ENCODE measurements around the gene KRTAP27-1. TPM values are rescaled to one million over a fixed set of nuclear protein-coding genes. Genes with fewer than 3 reads are reported as not detected.

Gene KRTAP27-1
- total and polyA plus RNA-seq, 2 donors (not counting 1 experiment from before 2014, with no cell fraction given) = not detected

DNA sequence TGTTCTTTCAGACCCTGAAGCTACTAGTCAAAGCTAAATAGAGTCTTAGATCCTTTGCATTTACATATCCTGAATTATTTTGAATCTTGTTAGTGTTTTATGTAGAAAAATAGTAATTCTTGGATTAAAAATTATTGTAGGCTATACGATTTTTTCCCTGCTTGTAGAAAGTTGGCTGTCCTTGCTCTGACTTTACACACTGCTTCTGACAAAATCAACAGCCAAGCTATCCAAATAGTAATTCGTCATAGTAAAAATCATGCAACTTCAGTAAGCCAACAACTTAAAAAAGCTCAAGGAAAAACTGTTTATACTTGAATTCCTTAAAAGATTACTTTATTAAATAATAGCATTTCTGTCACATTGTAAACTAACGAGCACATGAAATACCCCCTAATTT, 18.4 kb upstream of the KRTAP27-1 start:
- Histone ChIP-seq H3K4me2 (ENCODE audit: extremely low read depth, insufficient read depth, low read length) (no peak overlapping the region), H4K20me1 (ENCODE audit: control insufficient read depth, extremely low read depth, insufficient read depth, low read length) (no peaks in the 10 kb centered on the region), H3K27me3 (ENCODE audit: control insufficient read depth, insufficient read depth, low read length) (no peaks in the 10 kb centered on the region), H3K9me3 (ENCODE audit: control insufficient read depth, insufficient read depth, low read depth, low read length) (no peaks in the 10 kb centered on the region), H3K4me1 (ENCODE audit: control insufficient read depth, extremely low read depth, insufficient read depth, low read length) (no peaks in the 10 kb centered on the region), H3K4me3 (replicated peaks in 1 of 4; ENCODE audit: control extremely low read depth in 1 of 4, insufficient read depth in 1 of 4, low read depth in 3 of 4, low read length in 4 of 4) (no peak overlapping the region), H3K27ac (ENCODE audit: insufficient read depth, low read length) (no peak overlapping the region), H3K79me2 (ENCODE audit: control insufficient read depth, insufficient read depth, low read length) (no peaks in the 10 kb centered on the region), H3K9ac (ENCODE audit: insufficient read depth, low read length) (no peak overlapping the region), H3K36me3 (ENCODE audit: control insufficient read depth, insufficient read depth, low read length) (no peaks in the 10 kb centered on the region), H2AFZ (ENCODE audit: low read length) (no peak overlapping the region)
- DNase-seq (ENCODE audit: low read depth in 2 of 2) = no peak
- TF ChIP-seq CTCF (conservative IDR thresholded peaks at IDR 0.05 in 1 of 2, IDR thresholded peaks at IDR 0.05 in 1 of 2; ENCODE audit: low read depth in 1 of 2, low read length in 2 of 2) = no peak
- TF ChIP-seq EZH2 (IDR thresholded peaks at IDR 0.05; ENCODE audit: low read length, missing control alignments) = no peak

DNA sequence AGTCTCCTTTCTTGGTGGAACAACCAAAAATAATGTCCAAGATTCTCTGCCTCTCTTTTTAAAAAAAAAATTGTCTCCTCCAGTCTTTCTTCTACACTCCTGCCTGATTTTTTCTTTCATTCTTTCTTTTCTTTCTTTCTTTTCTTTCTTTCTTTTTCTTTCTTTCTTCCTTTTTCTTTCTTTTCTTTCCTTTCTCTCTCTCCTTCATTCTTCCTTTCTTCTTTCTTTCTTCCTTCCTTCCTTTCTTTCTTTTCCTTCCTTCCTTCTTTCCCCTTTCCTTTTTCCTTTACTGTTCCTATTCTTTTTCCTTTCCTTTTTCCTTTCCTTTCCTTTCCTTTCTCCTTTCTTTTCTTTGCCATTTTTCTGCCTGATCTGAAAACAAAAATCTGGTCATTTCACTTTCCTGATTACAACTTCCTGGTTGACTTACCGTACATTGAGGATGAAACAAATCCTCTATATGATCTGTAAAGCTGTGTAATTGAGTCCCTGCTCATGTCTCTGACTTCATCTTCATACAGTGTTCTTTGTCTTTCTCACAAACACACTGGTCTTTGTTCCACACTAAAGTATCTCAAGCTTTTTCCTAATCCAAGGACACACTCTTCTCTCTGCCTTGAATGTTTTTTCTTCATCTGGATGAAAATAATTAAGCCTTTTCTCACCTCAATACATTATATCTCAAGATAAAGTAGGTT, 17.0 kb upstream of the KRTAP27-1 start:
- Histone ChIP-seq H3K36me3 (ENCODE audit: control insufficient read depth, insufficient read depth, low read length) (no peaks in the 10 kb centered on the region), H4K20me1 (ENCODE audit: control insufficient read depth, extremely low read depth, insufficient read depth, low read length) (no peaks in the 10 kb centered on the region), H3K9ac (ENCODE audit: insufficient read depth, low read length) (no peak overlapping the region), H3K4me3 (replicated peaks in 1 of 4; ENCODE audit: control extremely low read depth in 1 of 4, insufficient read depth in 1 of 4, low read depth in 3 of 4, low read length in 4 of 4) (no peak overlapping the region), H3K27ac (ENCODE audit: insufficient read depth, low read length) (no peak overlapping the region), H3K27me3 (ENCODE audit: control insufficient read depth, insufficient read depth, low read length) (no peaks in the 10 kb centered on the region), H2AFZ (ENCODE audit: low read length) (no peak overlapping the region), H3K4me2 (ENCODE audit: extremely low read depth, insufficient read depth, low read length) (no peak overlapping the region), H3K79me2 (ENCODE audit: control insufficient read depth, insufficient read depth, low read length) (no peaks in the 10 kb centered on the region), H3K9me3 (ENCODE audit: control insufficient read depth, insufficient read depth, low read depth, low read length) (no peaks in the 10 kb centered on the region), H3K4me1 (ENCODE audit: control insufficient read depth, extremely low read depth, insufficient read depth, low read length) (no peaks in the 10 kb centered on the region)
- no peak for DNase-seq (ENCODE audit: low read depth in 2 of 2)
- TF ChIP-seq EZH2 (IDR thresholded peaks at IDR 0.05; ENCODE audit: low read length, missing control alignments) = no peak
- no peak for TF ChIP-seq CTCF (conservative IDR thresholded peaks at IDR 0.05 in 1 of 2, IDR thresholded peaks at IDR 0.05 in 1 of 2; ENCODE audit: low read depth in 1 of 2, low read length in 2 of 2)

DNA sequence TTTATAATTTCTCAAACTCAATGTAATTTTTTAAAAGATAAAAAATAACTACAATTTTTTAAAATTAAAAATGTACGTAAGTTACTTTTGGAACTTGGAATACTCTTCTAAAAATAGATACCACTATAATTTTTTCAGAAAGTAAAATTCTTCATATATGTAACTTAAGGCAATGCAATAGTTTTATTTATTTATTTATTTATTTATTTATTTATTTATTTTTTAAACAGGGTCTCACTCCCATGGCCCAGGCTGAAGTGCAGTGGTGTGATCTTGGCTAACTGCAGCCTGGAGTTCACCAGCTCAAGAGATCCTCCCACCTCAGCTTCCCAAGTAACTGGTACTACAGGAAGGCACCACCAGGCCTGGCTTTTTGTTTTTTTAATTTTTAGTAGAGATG, 14.0 kb upstream of the KRTAP27-1 start:
- Histone ChIP-seq H3K9me3 (ENCODE audit: control insufficient read depth, insufficient read depth, low read depth, low read length) (no peaks in the 10 kb centered on the region), H3K27me3 (ENCODE audit: control insufficient read depth, insufficient read depth, low read length) (no peaks in the 10 kb centered on the region), H3K4me2 (ENCODE audit: extremely low read depth, insufficient read depth, low read length) (no peak overlapping the region), H4K20me1 (ENCODE audit: control insufficient read depth, extremely low read depth, insufficient read depth, low read length) (no peaks in the 10 kb centered on the region), H3K4me1 (ENCODE audit: control insufficient read depth, extremely low read depth, insufficient read depth, low read length) (no peaks in the 10 kb centered on the region), H2AFZ (ENCODE audit: low read length) (no peak overlapping the region), H3K9ac (ENCODE audit: insufficient read depth, low read length) (no peak overlapping the region), H3K27ac (ENCODE audit: insufficient read depth, low read length) (no peak overlapping the region), H3K79me2 (ENCODE audit: control insufficient read depth, insufficient read depth, low read length) (no peaks in the 10 kb centered on the region), H3K4me3 (replicated peaks in 1 of 4; ENCODE audit: control extremely low read depth in 1 of 4, insufficient read depth in 1 of 4, low read depth in 3 of 4, low read length in 4 of 4) (no peak overlapping the region), H3K36me3 (ENCODE audit: control insufficient read depth, insufficient read depth, low read length) (no peaks in the 10 kb centered on the region)
- no peak for DNase-seq (ENCODE audit: low read depth in 2 of 2)
- TF ChIP-seq CTCF (conservative IDR thresholded peaks at IDR 0.05 in 1 of 2, IDR thresholded peaks at IDR 0.05 in 1 of 2; ENCODE audit: low read depth in 1 of 2, low read length in 2 of 2) (no peak), EZH2 (IDR thresholded peaks at IDR 0.05; ENCODE audit: low read length, missing control alignments) (no peak)
